HepG2 (cell line): ENCODE data around the gene CNPY4. TPM values are rescaled to one million over a fixed set of nuclear protein-coding genes. Genes with fewer than 3 reads are reported as not detected.

Experiments used
- GFI1 ChIP-seq: sonication (generic); formaldehyde crosslinking; IDR thresholded peaks from 2 replicates; pipeline ENCODE4 v1.5.0; 2020; ENCODE audit warnings: missing genetic modification reagents, mild to moderate bottlenecking, borderline replicate concordance
- HMG20A ChIP-seq: IDR thresholded peaks from 2 replicates; pipeline ENCODE4 v1.6.1; 2016; ENCODE audit warnings: borderline replicate concordance
- HMGXB3 ChIP-seq: sonication (generic); formaldehyde crosslinking; IDR thresholded peaks from 2 replicates; pipeline ENCODE4 v1.4.0; 2020; ENCODE audit warnings: missing genetic modification reagents, borderline replicate concordance
- KMT2A ChIP-seq: sonication (generic); formaldehyde crosslinking; IDR thresholded peaks from 2 replicates; pipeline ENCODE4 v1.4.0; 2020; ENCODE audit warnings: missing genetic modification reagents
- MTF2 ChIP-seq: sonication (generic); formaldehyde crosslinking; IDR thresholded peaks from 2 replicates; pipeline ENCODE4 v1.5.0; 2020; ENCODE audit warnings: missing genetic modification reagents, borderline replicate concordance
- POLR2AphosphoS5 ChIP-seq: IDR thresholded peaks from 2 replicates; pipeline ENCODE4 v1.6.1; 2012; ENCODE audit warnings: low read depth, low read length
- PRDM10 ChIP-seq: sonication (generic); formaldehyde crosslinking; IDR thresholded peaks from 2 replicates; pipeline ENCODE4 v1.4.0; 2020; ENCODE audit warnings: low read depth, missing genetic modification reagents
- RBM39 ChIP-seq: fragments of 200-400 bp; formaldehyde crosslinking; IDR thresholded peaks from one replicate; pipeline ENCODE4 v1.6.1; 2018; ENCODE audit warnings: antibody characterized with exemption, mild to moderate bottlenecking, low read depth, low read length; ENCODE audit not compliant: poor library complexity, severe bottlenecking
- RFXAP ChIP-seq: sonication (generic); formaldehyde crosslinking; IDR thresholded peaks from 2 replicates; pipeline ENCODE4 v1.4.0; 2020; ENCODE audit warnings: missing genetic modification reagents, borderline replicate concordance
- U2AF1 ChIP-seq: fragments of 200-400 bp; formaldehyde crosslinking; optimal IDR thresholded peaks from 2 replicates; pipeline ENCODE3; 2017; ENCODE audit warnings: mild to moderate bottlenecking, low read depth, low read length
- ZNF414 ChIP-seq: sonication (generic); formaldehyde crosslinking; IDR thresholded peaks from 2 replicates; pipeline ENCODE4 v1.5.0; 2020; ENCODE audit warnings: missing genetic modification reagents
- ZNF546 ChIP-seq: sonication (generic); formaldehyde crosslinking; conservative IDR thresholded peaks from 2 replicates; pipeline ENCODE4 v1.8.1; 2023; ENCODE audit warnings: mild to moderate bottlenecking, missing genetic modification reagents
- ZNF780A ChIP-seq: sonication (generic); formaldehyde crosslinking; IDR thresholded peaks from 2 replicates; pipeline ENCODE4 v1.8.0; 2022; ENCODE audit warnings: mild to moderate bottlenecking, missing genetic modification reagents, moderate library complexity
- polyA plus RNA-seq, 8 experiments: library from polyadenylated mRNA; depleted of rRNA in 3 of 8; stranded (reverse) in 7 of 8; unstranded in 1 of 8; fragments of >200 nt; fragmentation: Illumina TruSeq in 4 of 8; extraction: Trizol in 4 of 8; gene quantifications; 2 replicates each; pipeline versions ENCODE4 v1.2.1 to v1.2.3, GENCODE V29; 2011 to 2016; ENCODE audit warnings: low read depth in 4 of 8, missing spikeins in 1 of 8, mixed read lengths in 1 of 8; ENCODE audit not compliant: insufficient read depth in 1 of 8
- total RNA-seq, 5 experiments: library from RNA; depleted of rRNA; stranded (reverse); fragments of >200 nt; fragmentation: Illumina TruSeq; extraction: Trizol; gene quantifications; 2 replicates each; pipeline ENCODE4 v1.2.3, GENCODE V29; 2016; ENCODE audit warnings: low read depth in 1 of 5
- TF ChIP-seq, protein P1 (sequence below): sonication (generic); formaldehyde crosslinking; IDR thresholded peaks from 2 replicates; pipeline ENCODE4 v1.4.0; 2020; ENCODE audit warnings: missing genetic modification reagents, borderline replicate concordance

Gene CNPY4
- total and polyA plus RNA-seq, 2 of the 13 experiments (the other 11 are each of a cell fraction or from before 2014, with no cell fraction given) = 6.2 to 12.7 TPM

DNA sequence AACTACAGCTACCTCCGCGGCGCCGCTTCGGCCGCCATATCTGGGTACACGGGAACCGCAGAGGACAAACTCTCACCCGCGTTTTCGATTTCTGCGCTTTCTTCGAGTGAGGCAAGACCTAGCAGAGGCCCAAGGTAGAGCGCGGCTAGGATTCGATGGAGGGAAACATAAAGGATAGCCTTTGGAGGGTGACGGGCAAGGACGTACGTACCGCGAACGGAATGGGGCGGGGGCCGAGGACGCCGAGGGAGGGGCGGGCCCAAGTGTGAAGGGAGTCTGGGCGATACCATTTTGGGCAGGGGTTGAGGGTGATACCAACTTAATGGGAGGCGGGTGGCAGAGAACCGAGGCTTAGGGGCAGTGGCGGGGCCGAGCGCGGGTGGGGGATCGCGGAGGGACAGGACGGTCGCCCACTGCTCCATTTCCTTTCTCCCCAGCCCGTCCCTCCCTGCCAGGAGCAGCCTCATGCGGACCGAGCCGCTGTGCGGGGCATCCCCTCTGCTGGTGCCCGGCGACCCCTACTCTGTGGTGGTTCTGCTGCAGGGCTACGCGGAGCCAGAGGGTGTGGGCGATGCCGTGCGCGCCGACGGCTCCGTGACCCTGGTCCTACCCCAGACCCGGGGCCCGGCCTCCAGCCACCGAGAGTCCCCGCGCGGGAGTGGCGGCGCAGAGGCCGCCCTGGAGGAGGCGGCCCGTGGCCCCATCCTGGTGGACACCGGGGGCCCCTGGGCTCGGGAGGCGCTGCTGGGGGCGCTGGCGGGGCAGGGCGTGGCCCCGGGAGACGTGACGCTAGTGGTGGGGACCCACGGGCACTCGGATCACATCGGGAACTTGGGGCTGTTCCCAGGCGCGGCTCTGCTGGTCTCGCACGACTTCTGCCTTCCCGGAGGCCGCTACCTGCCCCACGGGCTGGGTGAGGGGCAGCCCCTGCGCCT lies 7.8 kb downstream of the CNPY4 start, which contains the start of gene MBLAC1 (continued):
- TF ChIP-seq GFI1 (CRISPR knock-in tag) = no peak; the same call in 1 of the 2 replicates
- no peak for TF ChIP-seq ZNF414 (CRISPR knock-in tag)
- TF ChIP-seq MTF2 (CRISPR knock-in tag) = peak; percentile 80; the same call in 1 of the 2 replicates
- TF ChIP-seq POLR2AphosphoS5 = peak; percentile 94
- TF ChIP-seq PRDM10 (CRISPR knock-in tag) = peak; percentile 100
- TF ChIP-seq RBM39 = peak; percentile 18
- peak; percentile 32; the same call in 1 of the 2 replicates for TF ChIP-seq RFXAP (CRISPR knock-in tag)
- 0 out of 2 replicates have a peak, but pooled peaks have one; percentile 21 for TF ChIP-seq ZNF546
- TF ChIP-seq HMG20A (CRISPR knock-in tag) = no peak
- peak; percentile 47; the same call in 1 of the 2 replicates for TF ChIP-seq KMT2A (CRISPR knock-in tag)
- TF ChIP-seq U2AF1 = no peak
- no peak for TF ChIP-seq HMGXB3 (CRISPR knock-in tag)
- 0 out of 2 replicates have a peak, but pooled peaks have one; percentile 31 for TF ChIP-seq ZNF780A (CRISPR knock-in tag)
- TF ChIP-seq, protein P1, sequence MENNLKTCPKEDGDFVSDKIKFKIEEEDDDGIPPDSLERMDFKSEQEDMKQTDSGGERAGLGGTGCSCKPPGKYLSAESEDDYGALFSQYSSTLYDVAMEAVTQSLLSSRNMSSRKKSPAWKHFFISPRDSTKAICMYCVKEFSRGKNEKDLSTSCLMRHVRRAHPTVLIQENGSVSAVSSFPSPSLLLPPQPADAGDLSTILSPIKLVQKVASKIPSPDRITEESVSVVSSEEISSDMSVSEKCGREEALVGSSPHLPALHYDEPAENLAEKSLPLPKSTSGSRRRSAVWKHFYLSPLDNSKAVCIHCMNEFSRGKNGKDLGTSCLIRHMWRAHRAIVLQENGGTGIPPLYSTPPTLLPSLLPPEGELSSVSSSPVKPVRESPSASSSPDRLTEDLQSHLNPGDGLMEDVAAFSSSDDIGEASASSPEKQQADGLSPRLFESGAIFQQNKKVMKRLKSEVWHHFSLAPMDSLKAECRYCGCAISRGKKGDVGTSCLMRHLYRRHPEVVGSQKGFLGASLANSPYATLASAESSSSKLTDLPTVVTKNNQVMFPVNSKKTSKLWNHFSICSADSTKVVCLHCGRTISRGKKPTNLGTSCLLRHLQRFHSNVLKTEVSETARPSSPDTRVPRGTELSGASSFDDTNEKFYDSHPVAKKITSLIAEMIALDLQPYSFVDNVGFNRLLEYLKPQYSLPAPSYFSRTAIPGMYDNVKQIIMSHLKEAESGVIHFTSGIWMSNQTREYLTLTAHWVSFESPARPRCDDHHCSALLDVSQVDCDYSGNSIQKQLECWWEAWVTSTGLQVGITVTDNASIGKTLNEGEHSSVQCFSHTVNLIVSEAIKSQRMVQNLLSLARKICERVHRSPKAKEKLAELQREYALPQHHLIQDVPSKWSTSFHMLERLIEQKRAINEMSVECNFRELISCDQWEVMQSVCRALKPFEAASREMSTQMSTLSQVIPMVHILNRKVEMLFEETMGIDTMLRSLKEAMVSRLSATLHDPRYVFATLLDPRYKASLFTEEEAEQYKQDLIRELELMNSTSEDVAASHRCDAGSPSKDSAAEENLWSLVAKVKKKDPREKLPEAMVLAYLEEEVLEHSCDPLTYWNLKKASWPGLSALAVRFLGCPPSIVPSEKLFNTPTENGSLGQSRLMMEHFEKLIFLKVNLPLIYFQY = no peak
